ENCODE data around the gene CMTR1.

The CMTR1 gene

GRCh38 chr6:37512400-37513011 lies 79.5 kb downstream of the CMTR1 start:
- H3K4me3 ChIP-seq (replicated peaks; ENCODE audit: low read depth, low read length) = no peak overlapping the region
- DNase-seq (ENCODE audit: low read depth) = no peak
- TF ChIP-seq CTCF (IDR thresholded peaks at IDR 0.05; ENCODE audit: low read length, missing control alignments) = no peak

GRCh38 chr6:37513155-37513554 lies 80.1 kb downstream of the CMTR1 start:
- no peak for DNase-seq (ENCODE audit: low read depth)
- H3K4me3 ChIP-seq (replicated peaks; ENCODE audit: low read depth, low read length) = no peak overlapping the region
- no peak for TF ChIP-seq CTCF (IDR thresholded peaks at IDR 0.05; ENCODE audit: low read length, missing control alignments)

GRCh38 chr6:37513576-37513975 lies 80.6 kb downstream of the CMTR1 start:
- no peak overlapping the region for H3K4me3 ChIP-seq (replicated peaks; ENCODE audit: low read depth, low read length)
- TF ChIP-seq CTCF (IDR thresholded peaks at IDR 0.05; ENCODE audit: low read length, missing control alignments) = no peak
- DNase-seq (ENCODE audit: low read depth) = no peak

GRCh38 chr6:37514321-37514771 lies 81.3 kb downstream of the CMTR1 start:
- no peak for TF ChIP-seq CTCF (IDR thresholded peaks at IDR 0.05; ENCODE audit: low read length, missing control alignments)
- no peak for DNase-seq (ENCODE audit: low read depth)
- H3K4me3 ChIP-seq (replicated peaks; ENCODE audit: low read depth, low read length) = no peak overlapping the region

- DNase-seq (ENCODE audit: low read depth) = no peak
- no peak overlapping the region for H3K4me3 ChIP-seq (replicated peaks; ENCODE audit: low read depth, low read length)
- TF ChIP-seq CTCF (IDR thresholded peaks at IDR 0.05; ENCODE audit: low read length, missing control alignments) = no peak
These were observed 81.8 kb downstream of the CMTR1 start for GRCh38 chr6:37514837-37515236.

- H3K4me3 ChIP-seq (replicated peaks; ENCODE audit: low read depth, low read length) = no peak overlapping the region
- TF ChIP-seq CTCF (IDR thresholded peaks at IDR 0.05; ENCODE audit: low read length, missing control alignments) = no peak
- DNase-seq (ENCODE audit: low read depth) = no peak
These were observed 82.7 kb downstream of the CMTR1 start for GRCh38 chr6:37515712-37516075.
